Keratinocyte (primary cell): Measurements from ENCODE around the gene SELENBP1. TPM values are rescaled to one million over a fixed set of nuclear protein-coding genes. Genes with fewer than 3 reads are reported as not detected.

Source experiments
- DNase-seq: peaks from one replicate; pipeline ENCODE4 v3.0.0-alpha.2; 2011; ENCODE audit warnings: low read depth, missing footprints, low spot score
- FAIRE-seq: peaks from 2 replicates; lab custom pipeline; 2011; peaks lifted over from hg19 to GRCh38; lab: Jason Lieb, UNC
- H2AFZ ChIP-seq: 2 replicates; pipeline ENCODE4 v1.6.0; 2012; ENCODE audit warnings: low read length, control low read depth, inconsistent platforms; ENCODE audit not compliant: control insufficient read depth
- H3K27ac ChIP-seq: 2 replicates; pipeline ENCODE4 v1.5.1; 2011; ENCODE audit warnings: low read length; ENCODE audit not compliant: control insufficient read depth, insufficient read depth
- H3K27me3 ChIP-seq: 3 replicates; pipeline ENCODE4 v1.6.0; 2011; ENCODE audit warnings: low read length; ENCODE audit not compliant: control insufficient read depth, insufficient read depth; ENCODE audit errors: extremely low read depth
- H3K36me3 ChIP-seq, 2 experiments: 2 replicates in 1 of 2; 3 replicates in 1 of 2; pipeline ENCODE4 v1.5.1; 2011; ENCODE audit warnings: low read length in 2 of 2, mild to moderate bottlenecking in 1 of 2; ENCODE audit not compliant: control insufficient read depth in 2 of 2, insufficient read depth in 2 of 2; ENCODE audit errors: extremely low read depth in 1 of 2
- H3K4me1 ChIP-seq: 3 replicates; pipeline ENCODE4 v1.5.1; 2011; ENCODE audit warnings: low read length; ENCODE audit not compliant: control insufficient read depth, insufficient read depth; ENCODE audit errors: extremely low read depth
- H3K4me2 ChIP-seq: 3 replicates; pipeline ENCODE4 v1.6.0; 2011; ENCODE audit warnings: low read depth, low read length; ENCODE audit not compliant: control insufficient read depth, insufficient read depth; ENCODE audit errors: extremely low read depth
- H3K4me3 ChIP-seq, 3 experiments: fragments of 200-600 bp in 1 of 3; sonication (generic) in 1 of 3; 2 replicates in 2 of 3; 3 replicates in 1 of 3; pipeline ENCODE4 v1.5.1; 2011 to 2016; ENCODE audit warnings: low read length in 3 of 3, mild to moderate bottlenecking in 3 of 3, control low read depth in 2 of 3, inconsistent platforms in 1 of 3, low read depth in 1 of 3, mixed read lengths in 1 of 3, mixed run types in 1 of 3, moderate library complexity in 1 of 3; ENCODE audit not compliant: control insufficient read depth in 2 of 3, insufficient read depth in 2 of 3; ENCODE audit errors: extremely low read depth in 1 of 3
- H3K79me2 ChIP-seq: 2 replicates; pipeline ENCODE4 v1.6.0; 2012; ENCODE audit warnings: low read length; ENCODE audit not compliant: control insufficient read depth, insufficient read depth
- H3K9ac ChIP-seq: 3 replicates; pipeline ENCODE4 v1.6.0; 2011; ENCODE audit warnings: low read length; ENCODE audit not compliant: control insufficient read depth, insufficient read depth; ENCODE audit errors: extremely low read depth
- H3K9me1 ChIP-seq: 3 replicates; pipeline ENCODE4 v1.6.0; 2011; ENCODE audit warnings: low read length; ENCODE audit not compliant: control insufficient read depth, insufficient read depth; ENCODE audit errors: extremely low read depth
- H3K9me3 ChIP-seq: 2 replicates; pipeline ENCODE4 v1.5.1; 2012; ENCODE audit warnings: low read depth, low read length; ENCODE audit not compliant: control insufficient read depth
- H4K20me1 ChIP-seq: 3 replicates; pipeline ENCODE4 v1.6.0; 2011; ENCODE audit warnings: low read length; ENCODE audit not compliant: control insufficient read depth, insufficient read depth; ENCODE audit errors: extremely low read depth
- CTCF ChIP-seq, 3 experiments: IDR thresholded peaks in 1 of 3; conservative IDR thresholded peaks in 1 of 3; optimal IDR thresholded peaks in 1 of 3; 2 replicates in 2 of 3; 3 replicates in 1 of 3; pipeline versions ENCODE3 to v1.5.1; 2011; ENCODE audit warnings: low read length in 3 of 3, mild to moderate bottlenecking in 3 of 3, moderate library complexity in 2 of 3, control low read depth in 1 of 3, inconsistent platforms in 1 of 3; ENCODE audit not compliant: insufficient read depth in 2 of 3; ENCODE audit errors: extremely low read depth in 1 of 3
- EZH2 ChIP-seq: IDR thresholded peaks from one replicate; pipeline ENCODE4 v1.6.1; 2012; ENCODE audit warnings: inconsistent platforms, mild to moderate bottlenecking, low read length, moderate library complexity
- dilution Hi-C: fragments of 300-500 bp; cut with MboI; formaldehyde crosslinking; loops from one replicate; pipeline ENCODE4 v1.7.0; 2020; ENCODE audit warnings: low sequenced_read_pairs; ENCODE audit not compliant: extremely low pct_ligation_motif_present
- polyA plus RNA-seq, 5 experiments: library from polyadenylated mRNA; depleted of rRNA in 3 of 5; stranded (reverse) in 3 of 5; stranded (forward) in 1 of 5; unstranded in 1 of 5; fragments of >200 nt; gene quantifications; 1 replicate in 1 of 5; 2 replicates in 3 of 5; 3 replicates in 1 of 5; pipeline versions ENCODE4 v1.2.1 to v1.2.3, GENCODE V29; 2011 to 2012; ENCODE audit warnings: missing spikeins in 2 of 5, low read depth in 1 of 5, low replicate concordance in 1 of 5

SELENBP1 gene
- polyA plus RNA-seq, 1 donor (not counting 4 experiments of a cell fraction or from before 2014, with no cell fraction given): 3.0 TPM

GRCh38 chr1:151327903-151328674 is 44.4 kb downstream of the SELENBP1 start:
- dilution Hi-C loops: no loop called here
- H3K9me1 ChIP-seq: no peaks in the 10 kb centered on the region
- peaks cover 26% of the 10 kb centered on the region for H3K79me2 ChIP-seq
- H4K20me1 ChIP-seq: no peaks in the 10 kb centered on the region
- peaks cover 22% of the 10 kb centered on the region for H3K4me1 ChIP-seq
- peak; percentile 17 for FAIRE-seq
- TF ChIP-seq CTCF (optimal IDR thresholded peaks at IDR 0.05 in 1 of 3, IDR thresholded peaks at IDR 0.05 in 1 of 3, conservative IDR thresholded peaks at IDR 0.05 in 1 of 3; ENCODE audit: extremely low read depth in 1 of 3, insufficient read depth in 2 of 3, low read length in 3 of 3) (no peak), EZH2 (no peak)
- peak overlapping the region; percentile 96 for H2AFZ ChIP-seq
- no peaks in the 10 kb centered on the region for H3K27me3 ChIP-seq
- DNase-seq: no peak
- H3K4me2 ChIP-seq: peak overlapping the region; percentile 96
- peak overlapping the region; percentile 53 to 82 (median 78) for H3K4me3 ChIP-seq
- peak overlapping the region; percentile 87 for H3K9ac ChIP-seq
- H3K9me3 ChIP-seq: no peaks in the 10 kb centered on the region
- H3K27ac ChIP-seq: peak overlapping the region; percentile 92
- H3K36me3 ChIP-seq: peaks cover 11 to 12% of the 10 kb centered on the region in 2 experiments

- H4K20me1 ChIP-seq: no peaks in the 10 kb centered on the region
- peak within 1 kb of the TSS; percentile 98 for H3K4me2 ChIP-seq
- dilution Hi-C loops: no loop called here
- TF ChIP-seq CTCF (optimal IDR thresholded peaks at IDR 0.05 in 1 of 3, IDR thresholded peaks at IDR 0.05 in 1 of 3, conservative IDR thresholded peaks at IDR 0.05 in 1 of 3; ENCODE audit: extremely low read depth in 1 of 3, insufficient read depth in 2 of 3, low read length in 3 of 3) (no peak), EZH2 (no peak)
- peak within 1 kb of the TSS; percentile 53 to 82 (median 78) for H3K4me3 ChIP-seq
- no peaks in the 10 kb centered on the region for H3K27me3 ChIP-seq
- H3K4me1 ChIP-seq: peaks cover 22% of the 10 kb centered on the region
- no peaks in the 10 kb centered on the region for H3K9me3 ChIP-seq
- H2AFZ ChIP-seq: peak within 1 kb of the TSS; percentile 96
- no peak for FAIRE-seq
- H3K9ac ChIP-seq: peak within 1 kb of the TSS; percentile 87
- H3K27ac ChIP-seq: peak within 1 kb of the TSS; percentile 92
- H3K9me1 ChIP-seq: no peaks in the 10 kb centered on the region
- peaks cover 26% of the 10 kb centered on the region for H3K79me2 ChIP-seq
- H3K36me3 ChIP-seq: peaks cover 11 to 14% of the 10 kb centered on the region in 2 experiments
- peak; percentile 79 for DNase-seq
These were observed 45.1 kb downstream of the SELENBP1 start, which contains the start of gene PI4KB for GRCh38 chr1:151327223-151327902. TSS of gene PI4KB (minus strand) at chr1:151327416. CDS start at chr1:151316481, 10,935 bp downstream.
